ENCODE data around the gene OR2V1. TPM values are rescaled to one million over a fixed set of nuclear protein-coding genes. Genes with fewer than 3 reads are reported as not detected.

Gene OR2V1
- total RNA-seq, 1 donor from 2014 or later, result not detected

DNA sequence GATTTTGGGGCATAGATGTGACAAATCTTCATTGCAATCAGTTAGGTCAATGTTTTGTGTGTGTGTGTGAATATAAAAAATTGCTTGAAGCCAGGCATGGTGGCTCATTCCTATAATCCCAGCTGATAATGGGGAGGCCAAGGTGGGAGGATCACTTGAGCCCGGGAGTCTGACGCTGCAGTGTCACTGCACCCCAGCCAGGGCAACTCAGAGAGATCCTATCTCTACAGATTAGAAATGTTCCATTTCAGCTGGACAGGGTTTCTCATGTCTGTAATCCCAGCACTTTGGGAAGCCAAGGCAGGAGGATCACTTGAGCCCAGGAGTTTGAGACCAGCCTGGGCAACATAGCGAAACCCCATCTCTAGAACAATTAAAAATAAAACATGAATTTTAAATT, 27.9 kb upstream of the OR2V1 start:
- TF ChIP-seq, protein P1, sequence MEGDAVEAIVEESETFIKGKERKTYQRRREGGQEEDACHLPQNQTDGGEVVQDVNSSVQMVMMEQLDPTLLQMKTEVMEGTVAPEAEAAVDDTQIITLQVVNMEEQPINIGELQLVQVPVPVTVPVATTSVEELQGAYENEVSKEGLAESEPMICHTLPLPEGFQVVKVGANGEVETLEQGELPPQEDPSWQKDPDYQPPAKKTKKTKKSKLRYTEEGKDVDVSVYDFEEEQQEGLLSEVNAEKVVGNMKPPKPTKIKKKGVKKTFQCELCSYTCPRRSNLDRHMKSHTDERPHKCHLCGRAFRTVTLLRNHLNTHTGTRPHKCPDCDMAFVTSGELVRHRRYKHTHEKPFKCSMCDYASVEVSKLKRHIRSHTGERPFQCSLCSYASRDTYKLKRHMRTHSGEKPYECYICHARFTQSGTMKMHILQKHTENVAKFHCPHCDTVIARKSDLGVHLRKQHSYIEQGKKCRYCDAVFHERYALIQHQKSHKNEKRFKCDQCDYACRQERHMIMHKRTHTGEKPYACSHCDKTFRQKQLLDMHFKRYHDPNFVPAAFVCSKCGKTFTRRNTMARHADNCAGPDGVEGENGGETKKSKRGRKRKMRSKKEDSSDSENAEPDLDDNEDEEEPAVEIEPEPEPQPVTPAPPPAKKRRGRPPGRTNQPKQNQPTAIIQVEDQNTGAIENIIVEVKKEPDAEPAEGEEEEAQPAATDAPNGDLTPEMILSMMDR (IDR thresholded peaks at IDR 0.05), result no peak
- Mint-ChIP-seq H3K27ac (no peak overlapping the region), H3K27me3 (peaks cover 10% of the 10 kb centered on the region), H3K36me3 (ENCODE audit: low read depth) (no peaks in the 10 kb centered on the region), H3K9me3 (peaks cover 4% of the 10 kb centered on the region), H3K4me3 (no peak overlapping the region), H3K4me1 (peaks cover 29% of the 10 kb centered on the region)
- POLR2A ChIA-PET, result no interaction called here
- ATAC-seq (ENCODE audit: low read depth), result no peak
- intact Hi-C loops (cut with micrococcal nuclease), result loop anchor here (1.0 to 5.0 kb wide), 7 partner anchors 23 to 375 kb away; partner anchors contain the start of genes TRIM41 and ZFP62
- CTCF ChIA-PET, result no interaction called here
- DNase-seq, result no peak

DNA sequence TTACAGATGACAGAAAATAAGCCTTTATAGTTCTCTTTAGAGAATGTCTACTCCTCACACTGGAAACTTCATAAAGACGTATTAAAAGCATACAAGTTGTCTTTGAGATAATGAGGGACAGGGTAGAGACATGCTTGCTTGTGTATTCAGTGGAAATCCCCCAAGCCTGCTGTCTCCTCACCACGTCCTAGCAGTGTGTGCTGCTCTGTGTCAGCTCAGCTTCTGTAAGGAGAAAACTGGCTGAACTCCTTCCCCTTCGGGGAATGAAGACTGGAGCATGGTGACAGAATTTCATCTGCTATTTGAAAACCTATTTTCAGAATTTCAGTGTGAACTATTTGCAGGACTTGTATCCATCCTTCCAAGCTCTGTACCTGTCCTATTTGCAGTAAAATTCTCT, 25.8 kb upstream of the OR2V1 start:
- H3K36me3 Mint-ChIP-seq (ENCODE audit: low read depth), result no peaks in the 10 kb centered on the region
- peaks cover 8% of the 10 kb centered on the region for H3K27me3 Mint-ChIP-seq
- intact Hi-C loops (cut with micrococcal nuclease), result loop anchor here (5.0 kb wide), 2 partner anchors 104 to 179 kb away; no protein-coding TSS in a partner anchor
- no peaks in the 10 kb centered on the region for H3K9me3 Mint-ChIP-seq
- no peak overlapping the region for H3K27ac Mint-ChIP-seq
- TF ChIP-seq, protein P1 (IDR thresholded peaks at IDR 0.05), result no peak
- CTCF ChIA-PET, result no interaction called here
- H3K4me3 Mint-ChIP-seq, result no peak overlapping the region
- peaks cover 19% of the 10 kb centered on the region for H3K4me1 Mint-ChIP-seq
- POLR2A ChIA-PET, result no interaction called here
- DNase-seq (no peak), ATAC-seq (ENCODE audit: low read depth) (no peak)

DNA sequence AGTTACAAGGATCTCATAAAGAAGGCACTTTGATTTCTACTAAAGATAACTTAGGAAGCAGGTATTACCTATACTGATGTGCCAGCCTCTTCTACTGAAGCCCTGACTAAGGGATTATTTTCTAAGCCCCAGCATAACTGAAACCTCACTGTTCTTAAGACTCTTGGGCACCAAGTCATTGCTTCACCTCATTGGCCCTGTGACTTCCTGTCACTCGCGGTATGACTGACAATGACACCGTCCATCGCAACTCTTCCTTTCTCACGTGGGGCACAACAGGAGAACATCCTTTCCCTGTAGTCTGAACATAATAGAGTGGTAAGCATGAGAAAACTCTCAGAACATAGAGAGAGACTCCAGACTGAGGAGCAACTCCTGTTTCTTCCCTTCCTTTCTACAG, 22.8 kb upstream of the OR2V1 start:
- ATAC-seq (ENCODE audit: low read depth) (no peak), DNase-seq (no peak)
- CTCF ChIA-PET, result no interaction called here
- intact Hi-C loops (cut with micrococcal nuclease), result no loop called here
- POLR2A ChIA-PET, result no interaction called here
- TF ChIP-seq, protein P1 (IDR thresholded peaks at IDR 0.05), result no peak
- Mint-ChIP-seq H3K4me1 (no peaks in the 10 kb centered on the region), H3K4me3 (no peak overlapping the region), H3K36me3 (ENCODE audit: low read depth) (no peaks in the 10 kb centered on the region), H3K27me3 (peaks cover 30% of the 10 kb centered on the region), H3K27ac (no peak overlapping the region), H3K9me3 (no peaks in the 10 kb centered on the region)

DNA sequence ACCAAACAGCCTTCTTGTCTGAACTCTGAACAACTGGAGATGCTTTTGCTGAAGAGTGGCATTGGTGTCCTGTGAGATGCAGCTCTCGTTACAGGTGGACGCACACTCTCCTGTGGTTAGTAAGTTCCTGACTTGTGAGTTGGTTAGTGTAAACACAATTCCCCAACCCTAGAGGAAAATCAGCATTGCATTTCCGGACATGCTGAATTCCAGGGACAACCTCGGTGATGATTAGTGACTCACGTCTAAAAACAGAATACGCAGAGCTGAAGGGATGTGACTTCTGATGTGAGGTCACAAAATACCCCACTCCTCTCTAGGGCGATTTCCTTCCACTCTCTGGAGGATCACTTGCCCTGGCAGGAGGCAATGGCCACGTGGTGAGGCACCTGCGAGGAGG, 21.4 kb upstream of the OR2V1 start:
- POLR2A ChIA-PET, result no interaction called here
- peaks cover 37% of the 10 kb centered on the region for H3K27me3 Mint-ChIP-seq
- intact Hi-C loops (cut with micrococcal nuclease), result no loop called here

DNA sequence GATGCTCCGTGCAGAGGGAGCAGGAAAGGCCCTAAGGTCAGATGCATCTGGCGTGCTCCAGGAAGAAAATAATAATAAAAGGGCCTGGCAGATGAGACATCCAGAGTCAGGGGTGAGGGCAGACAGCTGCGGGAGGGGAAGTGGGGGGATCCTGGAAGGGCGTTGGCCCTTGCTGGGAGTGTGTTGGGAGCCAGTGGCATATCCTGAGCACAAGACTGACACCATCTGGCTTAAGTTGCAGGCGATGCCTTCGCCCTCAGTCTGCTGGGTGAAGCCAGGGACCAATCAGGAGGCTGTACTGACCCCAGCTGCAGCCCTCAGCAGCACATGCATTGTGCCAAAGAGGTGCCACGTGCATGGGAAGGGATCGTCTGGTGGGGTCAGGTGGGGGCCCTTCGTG, 20.2 kb upstream of the OR2V1 start:
- H3K27ac Mint-ChIP-seq, result no peak overlapping the region
- intact Hi-C loops (cut with micrococcal nuclease), result no loop called here
- ATAC-seq (ENCODE audit: low read depth) (no peak), DNase-seq (no peak)
- H3K36me3 Mint-ChIP-seq (ENCODE audit: low read depth), result no peaks in the 10 kb centered on the region
- no peak overlapping the region for H3K4me3 Mint-ChIP-seq
- ChIA-PET POLR2A (no interaction called here), CTCF (interaction anchor here (1.0 kb wide), 1 partner anchor 34 kb away, joined by 3 read pairs; no protein-coding TSS in a partner anchor)
- H3K4me1 Mint-ChIP-seq, result no peaks in the 10 kb centered on the region
- no peaks in the 10 kb centered on the region for H3K9me3 Mint-ChIP-seq
- TF ChIP-seq, protein P1 (IDR thresholded peaks at IDR 0.05), result no peak
- peaks cover 43% of the 10 kb centered on the region for H3K27me3 Mint-ChIP-seq

More for the DNA sequence above, 21.4 kb upstream of the OR2V1 start:
- CTCF ChIA-PET, result no interaction called here
- Mint-ChIP-seq H3K9me3 (no peaks in the 10 kb centered on the region), H3K36me3 (ENCODE audit: low read depth) (no peaks in the 10 kb centered on the region), H3K4me3 (no peak overlapping the region), H3K4me1 (no peaks in the 10 kb centered on the region), H3K27ac (no peak overlapping the region)
- TF ChIP-seq, protein P1 (IDR thresholded peaks at IDR 0.05), result no peak
- no peak for DNase-seq
- no peak for ATAC-seq (ENCODE audit: low read depth)
